Urothelium cell line (cell line): ENCODE measurements around the gene FAM149A.

ENCODE experiments used
- DNase-seq: peaks from one replicate; pipeline ENCODE4 v3.0.0; 2011; ENCODE audit warnings: low spot score, mixed read lengths
- FAIRE-seq: peaks from 2 replicates; lab custom pipeline; 2011; peaks lifted over from hg19 to GRCh38; lab: Jason Lieb, UNC

The FAM149A gene

GRCh38 chr4:186151499-186151898 is 47.0 kb downstream of the FAM149A start:
- FAIRE-seq, result no peak

DNA sequence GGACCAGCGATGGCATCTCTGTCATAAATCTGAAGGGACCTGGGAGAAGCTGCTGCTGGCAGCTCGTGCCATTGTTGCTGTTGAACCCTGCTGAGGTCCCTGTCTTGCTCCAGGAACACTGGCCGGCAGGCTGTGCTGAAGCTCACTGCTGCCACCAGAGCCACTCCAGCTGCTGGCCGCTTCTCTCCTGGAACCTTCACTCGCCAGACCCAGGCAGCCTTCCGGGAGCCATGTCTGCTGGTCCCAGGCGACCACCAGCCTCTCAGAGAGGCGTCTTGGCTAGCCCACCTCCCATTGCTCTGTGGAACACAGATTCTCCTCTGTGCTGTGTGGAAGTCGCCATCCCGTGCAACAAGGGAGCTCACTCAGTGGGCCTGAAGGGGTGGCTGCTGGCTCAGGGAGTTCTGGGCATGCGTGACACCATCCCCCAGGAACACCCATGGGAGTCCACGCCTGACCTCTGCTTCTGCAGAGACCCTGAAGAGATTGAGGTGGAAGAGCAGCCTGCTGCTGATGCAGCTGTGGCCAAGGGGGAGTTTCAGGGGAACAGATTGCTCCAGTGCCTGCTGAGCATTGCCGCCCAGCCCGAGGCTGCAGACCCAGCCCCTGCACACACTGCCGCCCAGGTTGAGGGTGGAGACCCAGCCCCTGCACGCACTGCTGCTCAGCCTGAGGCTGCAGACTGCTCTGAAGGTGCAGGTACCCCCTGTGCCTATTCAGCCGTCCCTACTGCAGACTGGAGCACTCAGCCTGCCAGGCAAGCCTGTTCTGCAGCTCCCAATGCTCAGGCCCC is 53.7 kb downstream of the FAM149A start:
- no peak for DNase-seq
- FAIRE-seq, result no peak

More at GRCh38 chr4:186151499-186151898, 47.0 kb downstream of the FAM149A start:
- DNase-seq, result no peak

DNA sequence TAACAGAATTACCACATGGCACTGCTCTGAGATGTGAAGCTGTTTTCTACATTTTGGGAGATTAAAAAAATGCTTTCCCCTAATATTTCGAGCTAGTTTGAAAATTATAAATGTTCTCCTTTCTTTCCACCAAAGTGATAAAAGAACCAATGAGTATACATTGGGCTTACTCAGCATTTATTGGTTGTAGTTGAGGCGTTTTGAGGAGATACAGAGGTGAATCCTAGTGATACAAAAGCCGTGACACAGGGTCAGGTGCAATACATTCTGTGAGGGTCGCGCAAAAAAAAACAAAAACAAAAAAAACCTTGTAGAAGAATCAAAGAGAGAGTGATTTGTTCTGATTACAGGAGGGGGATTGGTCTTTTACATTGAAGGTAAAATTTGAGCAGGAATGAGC is 54.5 kb downstream of the FAM149A start:
- no peak for DNase-seq
- FAIRE-seq, result no peak

DNA sequence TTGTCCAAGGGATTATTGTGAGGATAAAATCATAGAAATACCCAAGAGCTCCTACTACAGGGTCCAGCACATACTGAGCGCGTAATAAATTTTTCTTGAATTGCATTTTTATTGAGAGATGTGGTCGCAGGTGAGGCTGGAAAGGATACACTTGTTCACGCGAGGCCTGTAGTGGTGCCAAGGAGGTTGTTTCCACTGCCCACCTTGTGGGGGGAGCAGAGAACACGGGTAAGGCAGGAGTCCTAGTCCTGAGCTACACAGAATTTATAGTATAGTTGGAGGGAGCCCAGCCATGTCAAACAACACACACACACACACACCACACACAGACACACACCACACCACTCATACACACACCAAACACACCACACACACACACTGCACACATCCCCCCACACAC is 55.1 kb downstream of the FAM149A start:
- no peak for FAIRE-seq

GRCh38 chr4:186161138-186161537 is 56.6 kb downstream of the FAM149A start:
- FAIRE-seq (no peak), DNase-seq (no peak)

More for the DNA sequence above, 55.1 kb downstream of the FAM149A start:
- no peak for DNase-seq

DNA sequence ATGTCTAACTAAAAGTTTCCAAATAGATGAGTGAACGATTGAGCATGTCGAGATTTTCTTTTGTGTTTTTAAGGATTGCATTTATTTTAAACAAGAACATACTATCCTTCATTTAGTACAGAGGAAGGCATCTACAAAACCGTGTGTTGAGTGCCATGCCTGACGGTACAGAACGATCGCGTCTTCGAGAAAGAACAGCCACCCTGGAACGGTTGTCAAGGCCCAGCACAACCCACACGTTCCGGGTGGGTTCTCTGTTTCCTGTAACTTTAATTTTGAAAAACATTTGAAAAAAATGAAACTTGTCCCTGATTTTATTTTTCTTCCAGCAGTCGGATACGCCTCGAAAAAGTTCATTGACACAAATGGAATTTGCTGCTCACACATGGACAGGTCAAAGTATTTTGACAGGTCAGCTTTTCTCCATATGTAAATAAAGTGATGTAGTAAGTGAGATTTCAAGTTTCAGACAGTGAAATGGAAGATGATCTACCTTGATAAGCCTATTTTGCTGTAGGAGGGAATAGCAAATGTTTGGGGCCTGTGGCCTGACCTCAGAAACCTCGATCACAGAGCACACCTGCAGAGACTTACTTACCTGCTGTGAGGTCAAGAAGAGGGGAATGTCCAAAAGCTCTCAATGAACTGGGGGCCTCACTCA is 62.5 kb downstream of the FAM149A start:
- FAIRE-seq, result no peak
- no peak for DNase-seq

DNA sequence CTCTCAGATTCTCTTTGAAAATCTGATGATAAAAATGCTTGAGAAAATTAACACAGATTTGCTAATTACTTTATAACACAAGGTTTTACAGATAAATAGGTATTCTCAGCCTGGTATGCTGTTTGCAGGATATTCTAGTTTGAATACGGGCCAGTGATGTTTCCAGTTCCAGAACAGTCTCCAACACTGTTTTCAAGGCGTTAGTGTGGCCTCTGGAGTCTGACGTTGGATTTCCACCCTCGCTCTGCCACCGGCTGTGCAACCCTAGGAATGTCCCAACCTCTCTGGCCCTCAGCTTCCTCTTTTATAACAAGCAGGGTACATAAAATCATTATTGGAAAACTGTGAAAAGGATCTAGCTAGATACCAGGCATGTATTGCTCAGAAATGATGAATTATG is 63.1 kb downstream of the FAM149A start:
- no peak for FAIRE-seq
- no peak for DNase-seq

DNA sequence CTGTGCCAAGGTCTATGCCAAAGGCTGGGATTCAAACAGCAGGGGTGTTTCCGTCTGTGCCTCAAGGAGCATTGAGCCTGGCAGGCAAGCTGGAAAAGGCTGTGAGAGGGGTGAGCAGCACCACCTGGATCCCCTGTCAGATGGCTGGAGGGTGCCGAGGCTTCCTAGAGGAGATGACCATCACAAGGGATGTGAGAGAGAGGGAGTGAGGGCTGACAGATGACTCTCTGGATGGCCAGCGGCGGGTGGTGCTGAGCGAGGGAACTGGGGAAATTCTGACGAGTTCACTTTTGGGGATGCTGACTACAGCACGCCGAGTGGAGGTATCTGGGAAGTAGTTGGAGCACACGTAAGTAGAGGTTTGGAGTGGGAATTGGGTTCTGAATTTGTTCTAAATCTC is 64.2 kb downstream of the FAM149A start:
- no peak for DNase-seq
- no peak for FAIRE-seq

GRCh38 chr4:186169333-186169944 is 64.9 kb downstream of the FAM149A start:
- FAIRE-seq, result no peak

GRCh38 chr4:186169945-186170802 is 65.7 kb downstream of the FAM149A start:
- no peak for DNase-seq
- FAIRE-seq, result no peak

More at GRCh38 chr4:186169333-186169944, 64.9 kb downstream of the FAM149A start:
- DNase-seq, result no peak

GRCh38 chr4:186170966-186171365 is 66.5 kb downstream of the FAM149A start:
- DNase-seq (no peak), FAIRE-seq (no peak)

GRCh38 chr4:186172546-186172945 is 68.0 kb downstream of the FAM149A start:
- DNase-seq (no peak), FAIRE-seq (no peak)

DNA sequence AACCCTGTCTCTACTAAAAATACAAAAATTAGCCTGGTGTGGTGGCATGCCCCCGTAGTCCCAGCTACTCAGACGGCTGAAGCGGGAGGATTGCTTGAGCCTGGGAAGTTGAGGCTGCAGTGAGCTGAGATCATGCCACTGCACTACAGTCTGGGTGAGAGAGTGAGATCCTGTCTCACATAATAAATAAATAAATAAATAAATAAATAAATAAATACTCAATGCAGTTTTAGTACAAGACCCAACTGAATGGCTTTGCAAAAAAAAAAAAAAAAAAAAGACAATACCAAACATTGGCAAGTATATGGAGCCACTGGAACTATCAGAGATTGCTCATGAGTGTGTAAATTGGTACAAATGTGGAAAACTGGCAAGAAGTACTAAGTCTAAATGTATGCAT is 83.6 kb downstream of the FAM149A start:
- DNase-seq (no peak), FAIRE-seq (no peak)

- no peak for FAIRE-seq
- DNase-seq, result no peak
Measured at GRCh38 chr4:186189656-186190055, 85.2 kb downstream of the FAM149A start.

DNA sequence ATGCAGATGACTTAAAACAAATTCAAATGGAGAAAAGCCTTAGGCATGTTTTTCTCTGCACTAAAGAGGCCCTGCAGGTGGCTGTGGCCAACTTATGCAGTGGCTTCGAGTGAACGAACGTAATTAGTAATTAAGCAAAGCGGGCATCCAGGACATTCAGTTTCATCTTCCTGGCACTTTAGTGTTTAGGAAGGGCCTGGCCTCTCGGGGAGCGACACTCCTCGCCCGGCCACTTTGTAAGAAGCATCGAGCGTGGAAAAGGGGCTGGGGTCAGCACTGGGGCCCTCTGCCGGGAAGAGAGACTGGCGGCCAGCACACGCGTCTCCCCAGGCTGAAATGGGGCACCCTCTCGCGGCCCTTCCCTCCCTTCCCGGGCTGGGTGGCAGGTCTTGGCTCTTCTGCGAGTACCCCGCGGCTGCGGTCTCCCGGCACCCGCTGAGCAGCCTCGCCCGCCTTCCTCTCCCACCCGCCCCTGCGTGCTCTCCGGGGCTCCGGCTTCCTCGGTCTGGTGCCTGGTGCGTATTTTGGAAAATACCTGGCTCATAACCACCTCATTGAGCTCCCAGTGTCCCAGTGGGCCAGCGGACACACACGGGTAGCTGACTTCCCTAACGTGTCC is 86.2 kb downstream of the FAM149A start:
- no peak for FAIRE-seq
- peak; percentile 52 for DNase-seq

DNA sequence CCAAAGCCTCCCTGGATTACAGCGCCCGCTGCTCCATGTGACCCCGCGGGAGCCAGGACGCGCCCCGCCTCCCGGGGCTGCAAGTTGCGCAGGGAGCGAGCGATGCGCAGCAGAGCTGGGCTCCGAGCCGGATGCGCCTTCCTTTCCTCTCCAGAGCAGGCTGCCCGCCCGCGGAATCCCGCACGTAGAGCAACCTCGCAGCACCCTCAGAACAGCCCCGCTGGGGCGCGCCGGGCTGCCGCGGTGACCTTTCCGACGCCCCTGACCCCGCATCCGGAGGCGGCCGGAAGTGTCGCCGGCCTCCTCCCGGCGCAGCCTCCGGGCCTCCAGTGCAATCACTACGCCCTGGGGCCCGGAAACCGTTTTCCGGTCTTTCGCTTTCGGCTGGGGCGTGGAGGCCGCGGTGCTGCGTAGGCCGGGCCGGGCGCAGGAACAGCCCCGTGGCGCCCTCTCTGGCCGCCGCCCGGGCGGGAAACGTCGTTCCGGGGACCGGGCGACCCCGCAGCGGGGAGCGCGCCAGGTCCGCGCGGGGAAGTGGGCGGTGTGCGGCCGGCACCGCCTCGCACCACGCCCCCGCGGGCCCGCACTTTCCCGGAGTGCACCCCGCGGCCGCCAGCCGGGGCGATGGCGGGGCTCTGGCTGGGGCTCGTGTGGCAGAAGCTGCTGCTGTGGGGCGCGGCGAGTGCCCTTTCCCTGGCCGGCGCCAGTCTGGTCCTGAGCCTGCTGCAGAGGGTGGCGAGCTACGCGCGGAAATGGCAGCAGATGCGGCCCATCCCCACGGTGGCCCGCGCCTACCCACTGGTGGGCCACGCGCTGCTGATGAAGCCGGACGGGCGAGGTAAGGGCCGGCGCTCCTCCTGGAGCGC is 86.9 kb downstream of the FAM149A start, which contains the start of gene CYP4V2:
Gene CYP4V2 (plus strand): TSS at position 368 of the 866 bp plus-strand sequence. CDS start 257 bp downstream, at position 625.
- FAIRE-seq (no peak), DNase-seq (peak; percentile 83)

GRCh38 chr4:186192066-186192612 is 87.6 kb downstream of the FAM149A start:
- FAIRE-seq (no peak), DNase-seq (peak; percentile 53)

DNA sequence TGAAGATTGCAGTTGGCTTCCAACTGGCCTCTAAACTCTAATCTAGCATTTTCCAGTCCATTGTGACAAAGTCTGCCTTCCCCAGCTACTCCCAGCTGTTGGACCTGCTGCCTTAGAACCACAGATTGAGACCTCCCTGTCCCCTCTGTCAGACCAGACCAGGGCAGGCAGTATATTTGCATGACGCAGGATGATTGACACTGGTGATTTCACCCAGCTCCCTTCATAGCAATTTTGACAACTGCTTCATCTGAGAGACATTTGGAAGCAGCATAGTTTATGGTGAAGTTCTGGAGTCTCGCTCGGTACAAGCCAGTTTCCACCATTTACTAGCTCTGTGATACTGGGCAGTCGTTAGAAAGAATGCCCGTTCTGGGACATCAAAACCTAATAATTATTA is 89.3 kb downstream of the FAM149A start:
- FAIRE-seq, result no peak
- DNase-seq, result no peak

- DNase-seq (no peak), FAIRE-seq (no peak)
Measured at GRCh38 chr4:186196063-186196462, 91.6 kb downstream of the FAM149A start.
